Measurements from ENCODE around the gene COBL.

DNA sequence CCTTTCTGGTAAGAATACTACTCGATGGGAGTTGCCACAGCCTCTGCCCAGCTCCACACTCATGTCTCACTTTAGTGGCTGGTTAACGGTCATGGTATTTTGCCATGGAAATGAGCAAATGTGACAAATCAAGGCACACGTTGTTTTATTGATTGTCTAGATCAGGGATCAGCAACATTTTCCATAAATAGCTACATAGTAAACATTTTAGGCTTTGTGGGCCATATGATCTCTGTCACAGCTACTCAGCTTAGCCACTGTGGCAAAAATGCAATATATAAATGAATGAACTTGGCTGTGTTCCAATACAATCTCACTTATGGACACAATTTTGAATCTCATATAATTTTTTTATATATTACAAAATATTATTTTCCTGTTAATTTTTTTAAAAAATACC, 76.9 kb downstream of the COBL start:
- TF ChIP-seq, protein P1, sequence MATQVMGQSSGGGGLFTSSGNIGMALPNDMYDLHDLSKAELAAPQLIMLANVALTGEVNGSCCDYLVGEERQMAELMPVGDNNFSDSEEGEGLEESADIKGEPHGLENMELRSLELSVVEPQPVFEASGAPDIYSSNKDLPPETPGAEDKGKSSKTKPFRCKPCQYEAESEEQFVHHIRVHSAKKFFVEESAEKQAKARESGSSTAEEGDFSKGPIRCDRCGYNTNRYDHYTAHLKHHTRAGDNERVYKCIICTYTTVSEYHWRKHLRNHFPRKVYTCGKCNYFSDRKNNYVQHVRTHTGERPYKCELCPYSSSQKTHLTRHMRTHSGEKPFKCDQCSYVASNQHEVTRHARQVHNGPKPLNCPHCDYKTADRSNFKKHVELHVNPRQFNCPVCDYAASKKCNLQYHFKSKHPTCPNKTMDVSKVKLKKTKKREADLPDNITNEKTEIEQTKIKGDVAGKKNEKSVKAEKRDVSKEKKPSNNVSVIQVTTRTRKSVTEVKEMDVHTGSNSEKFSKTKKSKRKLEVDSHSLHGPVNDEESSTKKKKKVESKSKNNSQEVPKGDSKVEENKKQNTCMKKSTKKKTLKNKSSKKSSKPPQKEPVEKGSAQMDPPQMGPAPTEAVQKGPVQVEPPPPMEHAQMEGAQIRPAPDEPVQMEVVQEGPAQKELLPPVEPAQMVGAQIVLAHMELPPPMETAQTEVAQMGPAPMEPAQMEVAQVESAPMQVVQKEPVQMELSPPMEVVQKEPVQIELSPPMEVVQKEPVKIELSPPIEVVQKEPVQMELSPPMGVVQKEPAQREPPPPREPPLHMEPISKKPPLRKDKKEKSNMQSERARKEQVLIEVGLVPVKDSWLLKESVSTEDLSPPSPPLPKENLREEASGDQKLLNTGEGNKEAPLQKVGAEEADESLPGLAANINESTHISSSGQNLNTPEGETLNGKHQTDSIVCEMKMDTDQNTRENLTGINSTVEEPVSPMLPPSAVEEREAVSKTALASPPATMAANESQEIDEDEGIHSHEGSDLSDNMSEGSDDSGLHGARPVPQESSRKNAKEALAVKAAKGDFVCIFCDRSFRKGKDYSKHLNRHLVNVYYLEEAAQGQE (IDR thresholded peaks at IDR 0.05; ENCODE audit: insufficient read depth in 1 of 2, low read depth in 2 of 2, low read length in 2 of 2), result no peak
- TF ChIP-seq POLR2AphosphoS5 (IDR thresholded peaks at IDR 0.05; ENCODE audit: low read depth, low read length), result no peak
- no peak for TF ChIP-seq SIN3A (IDR thresholded peaks at IDR 0.05; ENCODE audit: borderline replicate concordance, insufficient read depth, low read length)

All from PFSK-1 (cell line).